Thymus (tissue), 11 donors: ENCODE results near the gene NFIB. TPM values are rescaled to one million over a fixed set of nuclear protein-coding genes. Genes with fewer than 3 reads are reported as not detected.

Source experiments
- DNase-seq, 9 donors: peaks; one replicate each; pipeline ENCODE4 v3.0.0-alpha.2; 2013; ENCODE audit warnings: low spot score in 9 of 9, low read depth in 6 of 9, missing footprints in 1 of 9
- H3K27ac ChIP-seq, 2 donors: one replicate each; pipeline ENCODE4 v1.5.1; 2013; ENCODE audit warnings: control low read depth in 1 of 2, low read depth in 1 of 2, low read length in 1 of 2, mild to moderate bottlenecking in 1 of 2, moderate library complexity in 1 of 2
- H3K27me3 ChIP-seq, 2 donors: one replicate each; pipeline ENCODE4 v1.5.1; 2013; ENCODE audit warnings: low read length in 1 of 2; ENCODE audit not compliant: control insufficient read depth in 2 of 2, insufficient read depth in 1 of 2
- H3K36me3 ChIP-seq, 2 donors: one replicate each; pipeline ENCODE4 v1.5.1; 2013; ENCODE audit warnings: low read length in 1 of 2, mild to moderate bottlenecking in 1 of 2, moderate library complexity in 1 of 2; ENCODE audit not compliant: control insufficient read depth in 2 of 2, insufficient read depth in 2 of 2
- H3K4me1 ChIP-seq, 2 donors: one replicate each; pipeline ENCODE4 v1.5.1; 2013; ENCODE audit warnings: low read length in 2 of 2; ENCODE audit not compliant: control insufficient read depth in 2 of 2, insufficient read depth in 2 of 2
- H3K4me3 ChIP-seq, 2 donors: one replicate each; pipeline ENCODE4 v1.5.1; 2013; ENCODE audit warnings: low read length in 2 of 2, control low read depth in 1 of 2, mild to moderate bottlenecking in 1 of 2
- H3K9me3 ChIP-seq, 2 donors: one replicate each; pipeline ENCODE4 v1.5.1; 2013; ENCODE audit warnings: low read length in 1 of 2, mild to moderate bottlenecking in 1 of 2; ENCODE audit not compliant: control insufficient read depth in 2 of 2, insufficient read depth in 1 of 2
- WGBS: extraction: QIAGEN DNeasy Blood & Tissue Kit; methylation state at CpG from one replicate; pipeline ENCODE4 v1.1.7; 2013; 5-methylcytosine and 5-hydroxymethylcytosine counted together
- polyA plus RNA-seq: library from polyadenylated mRNA; stranded (reverse); fragments of 200-250 nt; gene quantifications from one replicate; pipeline ENCODE4 v1.2.3, GENCODE V29; 2013
- total RNA-seq: library from RNA; stranded (reverse); fragments of 120-200 nt; gene quantifications from one replicate; pipeline ENCODE4 v1.2.4, GENCODE V29; 2013
- donor health status: healthy.

NFIB gene
- total and polyA plus RNA-seq, 2 donors = 10.3 to 12.4 TPM

GRCh38 chr9:14214065-14214684 is 99.8 kb downstream of the NFIB start:
- Histone ChIP-seq H3K9me3 (no peaks in the 10 kb centered on the region), H3K27ac (no peak overlapping the region), H3K27me3 (no peaks in the 10 kb centered on the region), H3K4me1 (no peaks in the 10 kb centered on the region), H3K4me3 (no peak overlapping the region), H3K36me3 (no peaks in the 10 kb centered on the region)
- DNase-seq = no peak
- 53% methylated on average over 3 of the region's 3 CpGs for WGBS

GRCh38 chr9:14213504-14213903 is 100.4 kb downstream of the NFIB start:
- no peaks in the 10 kb centered on the region for H3K27me3 ChIP-seq
- DNase-seq = no peak
- H3K4me1 ChIP-seq = no peaks in the 10 kb centered on the region
- WGBS = 53% methylated on average over 2 of the region's 2 CpGs
- no peaks in the 10 kb centered on the region for H3K36me3 ChIP-seq
- no peak overlapping the region for H3K27ac ChIP-seq
- no peaks in the 10 kb centered on the region for H3K9me3 ChIP-seq
- H3K4me3 ChIP-seq = no peak overlapping the region

DNA sequence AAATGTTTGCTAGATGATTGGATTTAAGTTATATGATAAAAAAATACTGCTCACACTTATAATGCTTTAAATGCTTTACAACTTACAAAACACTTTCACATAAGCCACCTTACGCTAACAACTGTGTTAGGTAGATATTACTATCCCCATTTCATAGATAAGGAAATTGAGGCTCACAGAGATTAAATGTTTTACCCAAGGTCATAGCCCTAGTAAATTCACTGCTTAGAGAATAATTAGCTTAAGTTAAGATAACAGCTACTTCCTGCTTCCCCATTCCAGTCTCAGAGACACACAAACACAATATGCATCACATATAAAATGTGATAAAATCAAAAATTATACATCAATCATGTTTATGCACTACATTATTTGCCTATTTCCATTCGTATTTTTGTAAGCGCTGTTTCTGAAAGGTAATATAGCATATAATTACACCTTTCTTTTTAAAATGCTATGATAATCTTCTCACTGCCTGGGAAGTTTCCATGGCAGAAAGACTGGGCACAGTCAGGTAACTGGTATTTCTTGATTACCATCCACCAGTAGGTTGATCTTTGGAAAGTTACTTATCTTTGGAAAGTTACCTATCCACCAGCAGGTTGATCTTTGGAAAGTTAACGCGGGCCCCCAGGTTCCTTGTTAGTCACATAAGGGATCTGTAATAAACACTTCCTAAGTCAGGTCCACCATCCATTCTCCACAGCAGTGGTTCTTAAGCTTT is 101.1 kb downstream of the NFIB start:
- H3K27me3 ChIP-seq = no peaks in the 10 kb centered on the region
- DNase-seq = no peak
- H3K4me3 ChIP-seq = no peak overlapping the region
- H3K4me1 ChIP-seq = no peaks in the 10 kb centered on the region
- no peaks in the 10 kb centered on the region for H3K36me3 ChIP-seq
- H3K27ac ChIP-seq = no peak overlapping the region
- 82% methylated on average over 5 of the region's 5 CpGs for WGBS
- no peaks in the 10 kb centered on the region for H3K9me3 ChIP-seq

- no peaks in the 10 kb centered on the region for H3K9me3 ChIP-seq
- no peak overlapping the region for H3K27ac ChIP-seq
- no peaks in the 10 kb centered on the region for H3K27me3 ChIP-seq
- H3K4me3 ChIP-seq = no peak overlapping the region
- H3K36me3 ChIP-seq = no peaks in the 10 kb centered on the region
- WGBS = 91% methylated on average over 1 of the region's 1 CpG
- DNase-seq = no peak
- no peaks in the 10 kb centered on the region for H3K4me1 ChIP-seq
These were observed 101.9 kb downstream of the NFIB start for GRCh38 chr9:14212077-14212476.

GRCh38 chr9:14211564-14211963 is 102.4 kb downstream of the NFIB start:
- WGBS = 52% methylated on average over 6 of the region's 6 CpGs
- Histone ChIP-seq H3K9me3 (no peaks in the 10 kb centered on the region), H3K36me3 (no peaks in the 10 kb centered on the region), H3K4me1 (no peaks in the 10 kb centered on the region), H3K27ac (no peak overlapping the region), H3K27me3 (no peaks in the 10 kb centered on the region), H3K4me3 (no peak overlapping the region)
- no peak for DNase-seq

- Histone ChIP-seq H3K36me3 (no peaks in the 10 kb centered on the region), H3K9me3 (no peaks in the 10 kb centered on the region), H3K4me3 (no peak overlapping the region), H3K27me3 (no peaks in the 10 kb centered on the region), H3K4me1 (no peaks in the 10 kb centered on the region), H3K27ac (no peak overlapping the region)
- 81% methylated on average over 3 of the region's 3 CpGs for WGBS
- DNase-seq = no peak
These were observed 103.5 kb downstream of the NFIB start for GRCh38 chr9:14210428-14210827.

DNA sequence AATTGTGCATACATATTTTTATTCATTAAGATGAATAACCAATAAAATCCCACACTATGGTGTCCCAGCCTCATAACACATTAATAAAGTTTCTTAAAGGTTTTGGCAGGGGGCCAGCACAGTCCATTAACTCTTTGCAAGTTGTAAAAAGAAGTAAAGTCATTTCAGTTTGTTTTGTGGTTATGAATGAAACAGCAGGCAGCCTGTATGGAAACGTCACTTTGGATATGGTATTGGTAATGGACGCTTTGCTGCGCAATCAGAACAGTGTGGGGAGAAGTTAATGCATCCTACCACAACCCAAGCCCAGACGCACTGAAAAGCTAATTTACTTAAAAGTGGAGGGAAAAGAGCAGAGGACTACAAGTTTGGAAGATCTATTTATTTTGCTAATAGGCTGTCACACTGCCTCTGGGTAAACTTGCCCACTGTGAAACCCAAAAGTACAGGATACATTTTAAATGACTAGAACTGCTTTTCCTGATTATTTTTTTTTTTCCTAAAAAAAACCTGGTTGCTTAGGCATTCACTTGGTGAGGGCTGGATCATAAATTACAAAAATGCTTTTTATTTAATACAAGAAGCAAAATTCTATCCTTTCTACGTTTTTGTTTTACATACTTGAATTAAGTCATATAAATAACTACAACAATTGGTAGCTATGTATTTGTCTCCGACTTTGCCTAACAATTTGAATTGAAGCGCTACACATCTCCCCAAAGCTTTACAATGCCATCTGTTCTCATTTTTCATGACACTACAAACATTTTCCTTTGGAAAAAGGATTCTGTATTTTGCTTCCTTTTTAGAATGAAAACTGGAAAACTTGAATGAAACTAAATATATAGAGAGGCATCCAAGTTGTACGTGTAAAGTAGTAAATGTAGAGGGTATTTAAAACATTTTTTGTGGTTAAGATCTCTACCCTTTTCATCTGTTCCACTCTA is 104.3 kb downstream of the NFIB start:
- H3K36me3 ChIP-seq = no peaks in the 10 kb centered on the region
- H3K27ac ChIP-seq = no peak overlapping the region
- H3K4me1 ChIP-seq = no peaks in the 10 kb centered on the region
- DNase-seq = no peak
- H3K9me3 ChIP-seq = no peaks in the 10 kb centered on the region
- H3K4me3 ChIP-seq = no peak overlapping the region
- WGBS = 67% methylated on average over 8 of the region's 8 CpGs
- H3K27me3 ChIP-seq = no peaks in the 10 kb centered on the region

- Histone ChIP-seq H3K27me3 (no peaks in the 10 kb centered on the region), H3K36me3 (no peaks in the 10 kb centered on the region), H3K27ac (no peak overlapping the region), H3K4me3 (no peak overlapping the region), H3K4me1 (no peaks in the 10 kb centered on the region), H3K9me3 (no peaks in the 10 kb centered on the region)
- WGBS = 80% methylated on average over 6 of the region's 6 CpGs
- DNase-seq = no peak
These were observed 106.5 kb downstream of the NFIB start for GRCh38 chr9:14207352-14207995.
